ENCODE data around the gene WDR62. TPM values are rescaled to one million over a fixed set of nuclear protein-coding genes. Genes with fewer than 3 reads are reported as not detected.
"Not testable (repeated sequence)": the region's sequence is repeated elsewhere in the genome, so short reads cannot be mapped to it uniquely, and the experiment has no call there.

Gene WDR62
- total RNA-seq, 1 donor, result 10.1 TPM

DNA sequence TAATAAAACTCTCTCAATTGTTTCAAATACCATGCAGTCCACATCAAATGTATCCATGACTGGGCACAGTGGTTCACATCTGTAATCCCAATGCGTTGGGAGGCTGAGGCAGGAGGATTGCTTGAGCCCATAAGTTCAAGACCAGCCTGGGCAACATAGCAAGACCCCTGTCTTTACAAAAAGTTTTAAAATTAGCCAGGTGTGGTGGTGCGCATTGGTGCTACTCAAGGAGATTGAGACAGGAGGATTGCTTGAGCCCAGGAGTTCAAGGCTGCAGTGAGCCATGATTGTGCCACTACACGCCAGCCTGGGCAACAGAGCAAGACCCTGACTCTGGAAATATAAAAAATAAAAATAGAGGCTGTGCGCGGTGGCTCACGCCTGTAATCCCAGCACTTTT lies 27.0 kb upstream of the WDR62 start:
- no peak for DNase-seq (ENCODE audit: low read depth)
- no peak overlapping the region for H3K4me3 ChIP-seq (ENCODE audit: low read depth, low read length)
- TF ChIP-seq, protein P1, sequence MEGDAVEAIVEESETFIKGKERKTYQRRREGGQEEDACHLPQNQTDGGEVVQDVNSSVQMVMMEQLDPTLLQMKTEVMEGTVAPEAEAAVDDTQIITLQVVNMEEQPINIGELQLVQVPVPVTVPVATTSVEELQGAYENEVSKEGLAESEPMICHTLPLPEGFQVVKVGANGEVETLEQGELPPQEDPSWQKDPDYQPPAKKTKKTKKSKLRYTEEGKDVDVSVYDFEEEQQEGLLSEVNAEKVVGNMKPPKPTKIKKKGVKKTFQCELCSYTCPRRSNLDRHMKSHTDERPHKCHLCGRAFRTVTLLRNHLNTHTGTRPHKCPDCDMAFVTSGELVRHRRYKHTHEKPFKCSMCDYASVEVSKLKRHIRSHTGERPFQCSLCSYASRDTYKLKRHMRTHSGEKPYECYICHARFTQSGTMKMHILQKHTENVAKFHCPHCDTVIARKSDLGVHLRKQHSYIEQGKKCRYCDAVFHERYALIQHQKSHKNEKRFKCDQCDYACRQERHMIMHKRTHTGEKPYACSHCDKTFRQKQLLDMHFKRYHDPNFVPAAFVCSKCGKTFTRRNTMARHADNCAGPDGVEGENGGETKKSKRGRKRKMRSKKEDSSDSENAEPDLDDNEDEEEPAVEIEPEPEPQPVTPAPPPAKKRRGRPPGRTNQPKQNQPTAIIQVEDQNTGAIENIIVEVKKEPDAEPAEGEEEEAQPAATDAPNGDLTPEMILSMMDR (IDR thresholded peaks at IDR 0.05; ENCODE audit: insufficient read depth, low read length), result no peak

DNA sequence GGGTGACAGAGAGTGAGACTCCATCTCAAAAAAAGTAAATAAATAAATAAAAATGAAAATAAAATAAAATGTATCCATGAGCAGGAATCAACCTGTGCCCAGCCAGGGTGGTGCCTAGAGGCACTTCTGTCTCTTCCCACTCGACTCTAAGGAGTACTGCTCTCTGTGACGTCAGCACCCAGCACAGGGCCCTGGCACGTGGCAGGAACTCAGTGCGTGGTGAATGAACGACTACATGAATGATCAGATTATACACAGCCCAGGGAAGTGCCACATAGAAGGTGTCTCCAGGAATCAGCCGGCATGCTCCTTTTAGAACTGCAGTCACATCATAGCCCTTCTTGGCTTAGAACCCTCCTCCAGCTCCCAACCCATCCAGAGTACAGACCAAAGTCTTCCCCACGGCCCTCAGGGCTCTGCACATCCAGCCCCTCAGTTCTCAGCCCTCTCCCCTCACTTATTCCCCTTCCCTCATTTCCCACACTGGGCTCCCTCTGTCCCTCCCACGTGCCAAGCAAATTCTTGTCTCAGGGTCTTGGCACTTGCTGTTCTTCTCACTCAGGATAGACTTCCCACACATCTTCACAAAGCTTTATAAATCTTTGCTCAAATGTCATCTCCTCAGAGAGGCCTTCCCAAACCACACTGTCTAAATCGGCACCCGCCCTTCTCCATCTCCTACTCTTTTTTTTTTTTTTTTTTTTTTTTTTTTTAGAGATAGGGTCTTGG lies 26.2 kb upstream of the WDR62 start:
- no peak overlapping the region for H3K4me3 ChIP-seq (ENCODE audit: low read depth, low read length)
- no peak for DNase-seq (ENCODE audit: low read depth)
- TF ChIP-seq, protein P1 (IDR thresholded peaks at IDR 0.05; ENCODE audit: insufficient read depth, low read length), result no peak

DNA sequence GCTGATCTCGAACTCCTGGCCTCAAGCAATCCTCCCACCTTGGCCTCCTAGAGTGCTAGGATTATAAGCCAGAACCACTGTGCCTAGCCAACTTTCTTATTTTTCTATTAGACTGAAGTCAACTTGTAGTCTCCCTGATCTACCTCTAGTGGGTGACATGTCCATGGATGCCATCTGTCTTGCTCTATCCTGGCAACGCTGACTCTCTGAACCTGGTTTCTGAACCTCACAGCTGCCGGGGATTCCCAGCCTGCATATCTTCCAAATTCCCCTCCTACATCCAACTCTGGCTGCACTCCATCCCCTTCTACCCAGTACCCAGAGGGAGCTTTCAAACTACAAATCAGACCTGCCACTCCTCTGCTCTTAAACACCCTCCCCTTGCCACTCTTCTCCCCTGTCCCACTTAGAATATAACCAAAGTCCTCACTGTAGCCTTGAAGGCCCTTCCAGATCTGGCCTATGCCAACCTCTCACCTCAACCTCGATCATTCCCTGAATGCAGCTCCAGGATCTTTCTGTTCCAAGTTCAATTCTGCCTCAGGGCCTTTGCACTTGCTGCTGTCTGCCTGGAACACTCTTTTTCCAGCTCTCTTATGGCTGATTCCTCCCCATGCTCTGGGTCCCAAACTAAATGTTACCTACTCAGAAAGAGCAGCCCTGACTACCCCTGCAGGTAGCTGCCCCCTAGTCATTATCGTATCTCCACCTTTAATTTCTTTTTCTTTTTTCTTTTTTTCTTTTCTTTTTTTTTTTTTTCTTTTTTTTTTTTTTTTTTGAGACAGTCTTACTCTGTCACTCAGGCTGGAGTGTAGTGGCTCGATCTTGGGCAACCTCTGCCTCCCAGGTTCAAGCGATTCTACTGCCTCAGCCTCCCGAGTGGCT lies 24.2 kb upstream of the WDR62 start:
- DNase-seq (ENCODE audit: low read depth), result peak; percentile 37
- TF ChIP-seq, protein P1 (IDR thresholded peaks at IDR 0.05; ENCODE audit: insufficient read depth, low read length), result no peak
- no peak overlapping the region for H3K4me3 ChIP-seq (ENCODE audit: low read depth, low read length)

DNA sequence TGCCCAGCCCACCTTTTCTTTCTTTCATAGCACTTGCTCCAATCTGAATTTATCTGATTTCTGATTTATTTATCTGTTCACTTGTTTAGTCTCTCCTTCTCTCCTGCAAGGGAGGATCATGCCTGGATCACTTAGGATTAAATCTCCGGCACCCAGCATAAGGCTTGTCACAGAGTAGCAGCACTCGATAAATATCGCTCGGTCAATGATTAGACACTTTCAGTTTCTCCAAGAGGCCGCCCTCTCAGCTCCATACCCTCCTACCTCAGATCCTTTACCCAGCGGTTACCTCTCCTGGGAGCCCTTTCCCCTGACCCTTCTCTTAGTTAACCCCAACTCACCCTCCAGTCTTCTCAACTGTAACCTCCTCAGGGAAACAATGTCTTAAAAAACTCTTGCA lies 23.4 kb upstream of the WDR62 start:
- TF ChIP-seq, protein P1 (IDR thresholded peaks at IDR 0.05; ENCODE audit: insufficient read depth, low read length), result no peak
- DNase-seq (ENCODE audit: low read depth), result no peak
- H3K4me3 ChIP-seq (ENCODE audit: low read depth, low read length), result no peak overlapping the region

DNA sequence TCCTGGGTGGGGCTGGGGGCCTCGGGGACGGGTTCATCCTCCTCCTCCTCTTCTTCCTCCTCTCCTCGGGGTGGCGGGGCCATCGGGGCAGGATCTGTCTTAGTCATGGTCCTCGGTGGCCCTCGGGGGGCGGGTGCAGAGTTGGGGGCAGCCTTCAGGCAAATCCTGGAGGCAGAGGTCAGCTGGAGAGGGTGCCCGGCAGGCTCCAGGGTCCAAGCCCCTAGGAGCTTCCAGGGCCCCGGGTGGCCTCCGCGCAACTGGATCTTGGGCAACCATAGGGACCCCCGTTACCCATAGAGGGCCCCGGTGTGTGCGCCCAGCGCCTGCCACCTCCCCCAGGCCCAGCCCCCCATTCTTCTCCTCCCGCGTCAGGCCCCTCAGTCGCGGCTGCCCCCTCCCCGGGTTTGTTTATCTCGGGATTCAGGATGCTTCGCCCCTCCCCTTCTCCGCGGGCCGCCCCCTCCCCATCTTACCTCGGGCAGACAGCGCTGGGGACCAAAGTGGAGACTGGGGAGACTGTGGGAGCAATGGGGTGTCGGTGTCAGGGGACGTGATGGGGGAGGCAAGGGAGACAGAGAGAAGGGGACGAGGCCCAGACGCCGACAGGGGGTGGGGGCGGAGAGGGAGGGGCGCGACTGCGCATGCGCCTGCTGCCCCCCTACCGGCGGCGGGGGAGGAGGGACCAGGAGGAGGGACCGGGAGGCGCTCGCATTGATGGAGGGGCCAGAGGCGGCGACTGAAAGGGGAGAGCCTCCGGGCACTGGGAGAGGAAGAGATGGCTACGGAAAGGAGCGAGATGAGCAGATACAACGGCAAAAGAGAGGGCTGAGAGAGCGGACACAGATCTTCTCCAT lies 22.2 kb upstream of the WDR62 start, which contains the start of gene CLIP3:
CLIP3 (minus strand) TSS at position 623 of the 854 bp plus-strand sequence; CDS start at position 107, 516 bp downstream.
- H3K4me3 ChIP-seq (ENCODE audit: low read depth, low read length), result peak within 1 kb of the TSS; percentile 90
- peak; percentile 68 for DNase-seq (ENCODE audit: low read depth)
- TF ChIP-seq, protein P1 (IDR thresholded peaks at IDR 0.05; ENCODE audit: insufficient read depth, low read length), result peak; percentile 22

DNA sequence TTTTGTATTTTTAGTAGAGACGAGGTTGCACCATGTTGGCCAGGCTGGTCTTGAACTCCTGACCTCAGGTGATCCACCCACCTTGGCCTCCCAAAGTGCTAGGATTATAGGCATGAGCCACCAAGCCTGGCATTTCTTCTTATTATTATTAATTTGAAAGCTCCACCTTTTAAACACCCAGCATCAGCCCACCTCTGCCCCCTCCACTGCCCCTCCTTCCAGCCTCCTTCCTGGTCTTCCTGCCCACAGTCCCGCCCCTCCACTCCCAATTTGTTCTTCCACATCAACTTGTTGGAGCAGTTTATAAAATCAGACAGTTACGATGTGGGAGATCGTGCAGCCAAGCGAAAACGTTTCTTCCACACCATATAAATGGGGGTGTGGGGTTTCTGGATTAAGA lies 14.2 kb upstream of the WDR62 start:
- no peak for DNase-seq (ENCODE audit: low read depth)
- TF ChIP-seq, protein P1 (IDR thresholded peaks at IDR 0.05; ENCODE audit: insufficient read depth, low read length), result no peak
- H3K4me3 ChIP-seq (ENCODE audit: low read depth, low read length), result no peak overlapping the region

DNA sequence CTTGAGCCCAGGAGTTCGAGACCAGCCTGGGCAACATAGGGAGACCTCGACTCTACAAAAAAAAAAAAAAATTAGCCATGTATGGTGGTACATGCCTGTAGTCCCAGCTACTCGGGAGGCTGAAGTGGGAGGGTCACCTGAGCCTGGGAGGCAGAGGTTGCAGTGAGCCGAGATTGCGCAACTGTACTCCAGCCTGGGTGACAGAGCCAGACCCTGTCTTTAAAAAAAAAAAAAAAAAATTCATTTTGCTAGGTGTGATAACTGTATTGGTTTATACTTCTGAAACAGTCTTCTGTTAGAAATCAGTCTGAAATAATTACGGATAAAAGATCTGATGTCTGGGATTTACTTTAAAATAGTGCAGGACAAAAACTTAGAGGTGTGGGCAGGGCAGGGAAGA lies 13.6 kb upstream of the WDR62 start:
- DNase-seq (ENCODE audit: low read depth); H3K4me3 ChIP-seq (ENCODE audit: low read depth, low read length): not testable (repeated sequence)

All from fibroblast of the aortic adventitia (primary cell).